Activated CD8-positive, alpha-beta T cell treated with anti-CD3 and anti-CD28 coated beads, Interleukin-2, amount 10 ng/mL, durations not matched to agents 7 days and 5 days (primary cell): ENCODE data around the gene UBE2G2. TPM values are rescaled to one million over a fixed set of nuclear protein-coding genes. Genes with fewer than 3 reads are reported as not detected.

Experiments used
- ATAC-seq: fragments of 150-1000 bp; cut with Tn5 transposase; one replicate; pipeline ENCODE4 v1.10.0; 2021; ENCODE audit warnings: moderate library complexity
- CTCF ChIA-PET: fragments of 350-600 bp; sonication (Branson Sonifier 250); formaldehyde crosslinking; loops from one replicate; lab custom pipeline; 2021; ENCODE audit warnings: antibody characterized with exemption; lab: Charles Lee
- POLR2A ChIA-PET: fragments of 350-600 bp; sonication (Branson Sonifier 250); formaldehyde crosslinking; loops from one replicate; lab custom pipeline; 2021; ENCODE audit warnings: antibody characterized with exemption; lab: Charles Lee
- DNase-seq: peaks from one replicate; pipeline ENCODE4 v3.0.0-alpha.2; 2020
- H3K27ac Mint-ChIP-seq: one replicate; pipeline ENCODE4 v1.8.0; 2021; ENCODE audit warnings: mild to moderate bottlenecking, mixed read lengths
- H3K27me3 Mint-ChIP-seq: one replicate; pipeline ENCODE4 v1.8.0; 2021; ENCODE audit warnings: low read depth, mixed read lengths
- H3K36me3 Mint-ChIP-seq: one replicate; pipeline ENCODE4 v1.8.0; 2021; ENCODE audit warnings: low read depth, mixed read lengths
- H3K4me1 Mint-ChIP-seq: one replicate; pipeline ENCODE4 v1.8.0; 2021; ENCODE audit warnings: low read depth, mixed read lengths
- H3K4me3 Mint-ChIP-seq: one replicate; pipeline ENCODE4 v1.8.0; 2021; ENCODE audit warnings: mild to moderate bottlenecking, mixed read lengths
- H3K9me3 Mint-ChIP-seq: one replicate; pipeline ENCODE4 v1.8.0; 2022; ENCODE audit warnings: mixed read lengths; ENCODE audit not compliant: insufficient read depth
- total RNA-seq, 2 experiments: library from RNA; stranded (reverse); gene quantifications; one replicate each; pipeline ENCODE4 v1.2.3, GENCODE V29; 2021

The UBE2G2 gene
- total RNA-seq, 2 experiments from 2014 or later: 85.5 to 86.0 TPM

GRCh38 chr21:44793592-44794374 lies 7.8 kb downstream of the UBE2G2 start:
- Mint-ChIP-seq H3K4me1 (peaks cover 44% of the 10 kb centered on the region), H3K9me3 (no peaks in the 10 kb centered on the region), H3K4me3 (no peak overlapping the region), H3K36me3 (peaks cover 41% of the 10 kb centered on the region), H3K27me3 (no peaks in the 10 kb centered on the region), H3K27ac (peak overlapping the region; percentile 20)
- CTCF ChIA-PET: interaction anchor here (0.6 to 2.4 kb wide), 61 partner anchors 8 to 768 kb away, joined by 3 to 63 read pairs (median 4); partner anchors contain the start of genes KRTAP12-1, LRRC3, PTTG1IP and SLX9
- ATAC-seq: no peak
- no peak for DNase-seq
- POLR2A ChIA-PET: interaction anchor here (1.1 to 1.7 kb wide), 3 partner anchors 8 to 283 kb away, joined by 3 to 8 read pairs (median 5); partner anchors contain the start of gene UBE2G2

GRCh38 chr21:44792702-44793591 lies 8.7 kb downstream of the UBE2G2 start:
- peaks cover 37% of the 10 kb centered on the region for H3K4me1 Mint-ChIP-seq
- peaks cover 34% of the 10 kb centered on the region for H3K36me3 Mint-ChIP-seq
- H3K4me3 Mint-ChIP-seq: no peak overlapping the region
- peak overlapping the region; percentile 20 for H3K27ac Mint-ChIP-seq
- peak; percentile 95 for ATAC-seq
- ChIA-PET POLR2A (interaction anchor here (1.1 to 1.7 kb wide), 3 partner anchors 9 to 283 kb away, joined by 3 to 8 read pairs (median 5); partner anchors contain the start of gene UBE2G2), CTCF (interaction anchor here (0.7 to 2.4 kb wide), 63 partner anchors 8 to 767 kb away, joined by 3 to 63 read pairs (median 4); partner anchors contain the start of genes KRTAP12-1, LRRC3, PTTG1IP and SLX9)
- H3K27me3 Mint-ChIP-seq: no peaks in the 10 kb centered on the region
- peak; percentile 62 for DNase-seq
- no peaks in the 10 kb centered on the region for H3K9me3 Mint-ChIP-seq

GRCh38 chr21:44791993-44792392 lies 9.6 kb downstream of the UBE2G2 start:
- ChIA-PET CTCF (interaction anchor here (1.0 to 1.3 kb wide), 3 partner anchors 8 to 346 kb away, joined by 3 to 14 read pairs (median 5); no protein-coding TSS in a partner anchor), POLR2A (no interaction called here)
- H3K27ac Mint-ChIP-seq: peak overlapping the region; percentile 28
- ATAC-seq (no peak), DNase-seq (no peak)
- no peaks in the 10 kb centered on the region for H3K27me3 Mint-ChIP-seq
- H3K4me3 Mint-ChIP-seq: no peak overlapping the region
- H3K36me3 Mint-ChIP-seq: peaks cover 31% of the 10 kb centered on the region
- no peaks in the 10 kb centered on the region for H3K9me3 Mint-ChIP-seq
- H3K4me1 Mint-ChIP-seq: peaks cover 33% of the 10 kb centered on the region

GRCh38 chr21:44791246-44791645 lies 10.4 kb downstream of the UBE2G2 start:
- no peaks in the 10 kb centered on the region for H3K27me3 Mint-ChIP-seq
- ATAC-seq (no peak), DNase-seq (no peak)
- peaks cover 27% of the 10 kb centered on the region for H3K4me1 Mint-ChIP-seq
- H3K9me3 Mint-ChIP-seq: no peaks in the 10 kb centered on the region
- ChIA-PET CTCF (interaction anchor here (1.0 to 1.3 kb wide), 3 partner anchors 9 to 347 kb away, joined by 3 to 14 read pairs (median 5); no protein-coding TSS in a partner anchor), POLR2A (no interaction called here)
- H3K36me3 Mint-ChIP-seq: peaks cover 24% of the 10 kb centered on the region
- H3K27ac Mint-ChIP-seq: no peak overlapping the region
- no peak overlapping the region for H3K4me3 Mint-ChIP-seq

- no peaks in the 10 kb centered on the region for H3K9me3 Mint-ChIP-seq
- ChIA-PET CTCF (interaction anchor here (1.3 to 1.7 kb wide), 3 partner anchors 9 to 280 kb away, joined by 6 to 7 read pairs (median 6); partner anchors contain the start of gene UBE2G2), POLR2A (no interaction called here)
- H3K4me1 Mint-ChIP-seq: peaks cover 25% of the 10 kb centered on the region
- H3K36me3 Mint-ChIP-seq: peaks cover 20% of the 10 kb centered on the region
- no peak overlapping the region for H3K27ac Mint-ChIP-seq
- no peak for ATAC-seq
- H3K27me3 Mint-ChIP-seq: no peaks in the 10 kb centered on the region
- DNase-seq: no peak
- no peak overlapping the region for H3K4me3 Mint-ChIP-seq
Measured at GRCh38 chr21:44790368-44790767, 11.3 kb downstream of the UBE2G2 start.

GRCh38 chr21:44789880-44790279 lies 11.7 kb downstream of the UBE2G2 start:
- ATAC-seq (no peak), DNase-seq (no peak)
- peaks cover 29% of the 10 kb centered on the region for H3K4me1 Mint-ChIP-seq
- H3K4me3 Mint-ChIP-seq: no peak overlapping the region
- H3K36me3 Mint-ChIP-seq: peaks cover 23% of the 10 kb centered on the region
- H3K27ac Mint-ChIP-seq: no peak overlapping the region
- ChIA-PET CTCF (interaction anchor here (1.3 to 1.7 kb wide), 3 partner anchors 9 to 280 kb away, joined by 6 to 7 read pairs (median 6); partner anchors contain the start of gene UBE2G2), POLR2A (no interaction called here)
- H3K9me3 Mint-ChIP-seq: no peaks in the 10 kb centered on the region
- H3K27me3 Mint-ChIP-seq: no peaks in the 10 kb centered on the region

GRCh38 chr21:44785620-44786335 lies 15.8 kb downstream of the UBE2G2 start:
- no peak for DNase-seq
- no peaks in the 10 kb centered on the region for H3K9me3 Mint-ChIP-seq
- H3K27ac Mint-ChIP-seq: no peak overlapping the region
- no peak overlapping the region for H3K4me3 Mint-ChIP-seq
- H3K27me3 Mint-ChIP-seq: no peaks in the 10 kb centered on the region
- H3K36me3 Mint-ChIP-seq: peaks cover 17% of the 10 kb centered on the region
- H3K4me1 Mint-ChIP-seq: peaks cover 10% of the 10 kb centered on the region
- ChIA-PET POLR2A (no interaction called here), CTCF (no interaction called here)
- no peak for ATAC-seq

- no peak for DNase-seq
- no peak overlapping the region for H3K4me3 Mint-ChIP-seq
- H3K4me1 Mint-ChIP-seq: peaks cover 17% of the 10 kb centered on the region
- no peaks in the 10 kb centered on the region for H3K9me3 Mint-ChIP-seq
- POLR2A ChIA-PET: no interaction called here
- no peaks in the 10 kb centered on the region for H3K27me3 Mint-ChIP-seq
- no peak for ATAC-seq
- no peak overlapping the region for H3K27ac Mint-ChIP-seq
- peaks cover 20% of the 10 kb centered on the region for H3K36me3 Mint-ChIP-seq
- CTCF ChIA-PET: interaction anchor here (4.1 kb wide), 1 partner anchor 9 kb away, joined by 26 read pairs; no protein-coding TSS in a partner anchor
Measured at GRCh38 chr21:44784810-44785209, 16.8 kb downstream of the UBE2G2 start.

- ChIA-PET POLR2A (interaction anchor here (0.6 to 1.1 kb wide), 2 partner anchors 16 to 716 kb away, joined by 3 read pairs; no protein-coding TSS in a partner anchor), CTCF (interaction anchor here (0.9 to 4.1 kb wide), 3 partner anchors 10 to 40 kb away, joined by 3 to 26 read pairs (median 4); no protein-coding TSS in a partner anchor)
- H3K36me3 Mint-ChIP-seq: peaks cover 23% of the 10 kb centered on the region
- no peak overlapping the region for H3K4me3 Mint-ChIP-seq
- H3K27me3 Mint-ChIP-seq: no peaks in the 10 kb centered on the region
- H3K9me3 Mint-ChIP-seq: no peaks in the 10 kb centered on the region
- ATAC-seq (no peak), DNase-seq (no peak)
- H3K4me1 Mint-ChIP-seq: peaks cover 17% of the 10 kb centered on the region
- no peak overlapping the region for H3K27ac Mint-ChIP-seq
Measured at GRCh38 chr21:44783020-44783696, 18.5 kb downstream of the UBE2G2 start.

GRCh38 chr21:44780767-44781459 lies 20.7 kb downstream of the UBE2G2 start:
- ChIA-PET CTCF (interaction anchor here (0.8 to 4.1 kb wide), 3 partner anchors 12 to 21 kb away, joined by 3 to 26 read pairs (median 4); partner anchors contain the start of gene UBE2G2), POLR2A (no interaction called here)
- H3K36me3 Mint-ChIP-seq: peaks cover 33% of the 10 kb centered on the region
- no peak overlapping the region for H3K27ac Mint-ChIP-seq
- peaks cover 17% of the 10 kb centered on the region for H3K4me1 Mint-ChIP-seq
- no peak for DNase-seq
- no peaks in the 10 kb centered on the region for H3K27me3 Mint-ChIP-seq
- no peak for ATAC-seq
- H3K4me3 Mint-ChIP-seq: no peak overlapping the region
- no peaks in the 10 kb centered on the region for H3K9me3 Mint-ChIP-seq
